Panc1 (cell line): Measurements from ENCODE around the gene OR51B5. TPM values are rescaled to one million over a fixed set of nuclear protein-coding genes. Genes with fewer than 3 reads are reported as not detected.
"Not testable (repeated sequence)": the region's sequence is repeated elsewhere in the genome, so short reads cannot be mapped to it uniquely, and the experiment has no call there.

ENCODE experiments used
- ATAC-seq: fragments of 200-7000 bp; cut with Tn5 transposase; 2 replicates; pipeline ENCODE4 v1.9.1; 2020; ENCODE audit warnings: mild to moderate bottlenecking, moderate library complexity
- BruUV-seq: library from RNA; stranded (reverse); fragments of 400-500 nt; replicated peaks from 2 replicates; lab custom pipeline; 2021; lab: Mats Ljungman, UMichigan
- CTCF ChIA-PET: fragments of 300-600 bp; sonication (Branson Sonifier 250); formaldehyde crosslinking; loops from one replicate; lab custom pipeline; 2022; ENCODE audit warnings: antibody characterized with exemption; lab: Charles Lee
- POLR2A ChIA-PET: fragments of 300-600 bp; sonication (Branson Sonifier 250); formaldehyde crosslinking; loops from one replicate; lab custom pipeline; 2022; ENCODE audit warnings: antibody characterized with exemption; lab: Charles Lee
- DNase-seq: peaks from one replicate; pipeline ENCODE4 v3.0.0-alpha.2; 2010; ENCODE audit warnings: low read depth, low spot score
- H3K27ac ChIP-seq: 2 replicates; pipeline ENCODE4 v1.5.1; 2011; ENCODE audit warnings: mild to moderate bottlenecking, low read length, inconsistent platforms
- H3K27me3 ChIP-seq: fragments of 200-500 bp; sonication (Bioruptor generic); 2 replicates; pipeline ENCODE4 v1.6.0; 2014; ENCODE audit warnings: low read length, inconsistent platforms; ENCODE audit not compliant: control insufficient read depth, insufficient read depth
- H3K36me3 ChIP-seq: fragments of 200-500 bp; sonication (Bioruptor generic); 2 replicates; pipeline ENCODE4 v1.5.1; 2014; ENCODE audit warnings: inconsistent platforms, mild to moderate bottlenecking, low read length, moderate library complexity; ENCODE audit not compliant: control insufficient read depth, insufficient read depth
- H3K4me1 ChIP-seq: 2 replicates; pipeline ENCODE4 v1.5.1; 2011; ENCODE audit warnings: inconsistent platforms, mild to moderate bottlenecking, low read length, moderate library complexity; ENCODE audit not compliant: control insufficient read depth, insufficient read depth
- H3K4me3 ChIP-seq, 2 experiments: 2 replicates each; pipeline ENCODE4 v1.5.1; 2011 to 2012; ENCODE audit warnings: low read depth in 2 of 2, low read length in 2 of 2, mild to moderate bottlenecking in 2 of 2, inconsistent platforms in 1 of 2, moderate library complexity in 1 of 2
- H3K9me3 ChIP-seq: fragments of 200-500 bp; sonication (Bioruptor generic); 2 replicates; pipeline ENCODE4 v1.5.1; 2014; ENCODE audit warnings: low read depth, mild to moderate bottlenecking, inconsistent platforms, low read length, moderate library complexity; ENCODE audit not compliant: control insufficient read depth, insufficient read depth
- POLR2AphosphoS5 ChIP-seq: IDR thresholded peaks from 2 replicates; pipeline ENCODE4 v1.6.1; 2012; ENCODE audit warnings: mild to moderate bottlenecking, low read depth, low read length, moderate library complexity
- SIN3A ChIP-seq: IDR thresholded peaks from 2 replicates; pipeline ENCODE4 v1.6.1; 2012; ENCODE audit warnings: low read depth, mild to moderate bottlenecking, low read length, moderate library complexity, borderline replicate concordance; ENCODE audit not compliant: insufficient read depth
- TCF7L2 ChIP-seq: IDR thresholded peaks from 2 replicates; pipeline ENCODE4 v1.6.1; 2011; ENCODE audit warnings: mild to moderate bottlenecking, low read depth, low read length, inconsistent platforms
- in situ Hi-C: cut with HindIII; loops from 2 replicates; pipeline ENCODE4 v1.10.0; 2016; ENCODE audit warnings: low sequenced_read_pairs, low pct_unique_long_range_greater_than_20kb
- intact Hi-C: fragments of 100-400 bp; cut with micrococcal nuclease; formaldehyde crosslinking; loops from one replicate; pipeline ENCODE4 v1.10.0; 2022; ENCODE audit not compliant: unreplicated experiment
- total RNA-seq: library from RNA; stranded (reverse); gene quantifications from one replicate; pipeline ENCODE4 v1.2.1, GENCODE V29; 2021; ENCODE audit not compliant: unreplicated experiment
- TF ChIP-seq, protein P1 (sequence below), 2 experiments: IDR thresholded peaks; 2 replicates each; pipeline ENCODE4 v1.6.1; 2011 to 2012; ENCODE audit warnings: low read depth in 2 of 2, control low read depth in 1 of 2, low read length in 1 of 2, mild to moderate bottlenecking in 1 of 2, moderate library complexity in 1 of 2; ENCODE audit not compliant: insufficient read depth in 1 of 2
- TF ChIP-seq, protein P2 (sequence below): fragments of 450-650 bp; IDR thresholded peaks from 2 replicates; pipeline ENCODE4 v1.5.1; 2017; ENCODE audit warnings: mild to moderate bottlenecking

Gene OR51B5
- total RNA-seq, 1 experiment from 2014 or later: not detected

DNA sequence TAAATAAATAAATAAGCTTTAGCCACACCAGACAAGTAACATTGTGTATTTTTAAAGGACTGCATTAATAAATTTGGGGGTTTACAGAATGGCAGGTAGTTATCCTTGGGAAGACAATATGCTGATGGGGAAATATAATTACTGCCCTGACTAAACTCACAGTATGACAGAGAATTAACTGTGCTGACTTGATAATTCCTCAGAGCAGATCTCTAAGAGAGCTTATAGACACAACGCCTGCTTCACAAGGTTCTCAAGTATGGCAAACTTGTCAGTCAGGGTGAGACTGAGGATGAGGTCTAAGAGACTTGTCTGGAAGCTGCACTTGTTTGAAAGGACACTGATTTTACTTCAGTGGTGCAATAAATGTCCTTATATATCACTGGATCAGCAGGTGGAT lies 44.9 kb downstream of the OR51B5 start:
- no peak for TF ChIP-seq TCF7L2
- TF ChIP-seq, protein P1, sequence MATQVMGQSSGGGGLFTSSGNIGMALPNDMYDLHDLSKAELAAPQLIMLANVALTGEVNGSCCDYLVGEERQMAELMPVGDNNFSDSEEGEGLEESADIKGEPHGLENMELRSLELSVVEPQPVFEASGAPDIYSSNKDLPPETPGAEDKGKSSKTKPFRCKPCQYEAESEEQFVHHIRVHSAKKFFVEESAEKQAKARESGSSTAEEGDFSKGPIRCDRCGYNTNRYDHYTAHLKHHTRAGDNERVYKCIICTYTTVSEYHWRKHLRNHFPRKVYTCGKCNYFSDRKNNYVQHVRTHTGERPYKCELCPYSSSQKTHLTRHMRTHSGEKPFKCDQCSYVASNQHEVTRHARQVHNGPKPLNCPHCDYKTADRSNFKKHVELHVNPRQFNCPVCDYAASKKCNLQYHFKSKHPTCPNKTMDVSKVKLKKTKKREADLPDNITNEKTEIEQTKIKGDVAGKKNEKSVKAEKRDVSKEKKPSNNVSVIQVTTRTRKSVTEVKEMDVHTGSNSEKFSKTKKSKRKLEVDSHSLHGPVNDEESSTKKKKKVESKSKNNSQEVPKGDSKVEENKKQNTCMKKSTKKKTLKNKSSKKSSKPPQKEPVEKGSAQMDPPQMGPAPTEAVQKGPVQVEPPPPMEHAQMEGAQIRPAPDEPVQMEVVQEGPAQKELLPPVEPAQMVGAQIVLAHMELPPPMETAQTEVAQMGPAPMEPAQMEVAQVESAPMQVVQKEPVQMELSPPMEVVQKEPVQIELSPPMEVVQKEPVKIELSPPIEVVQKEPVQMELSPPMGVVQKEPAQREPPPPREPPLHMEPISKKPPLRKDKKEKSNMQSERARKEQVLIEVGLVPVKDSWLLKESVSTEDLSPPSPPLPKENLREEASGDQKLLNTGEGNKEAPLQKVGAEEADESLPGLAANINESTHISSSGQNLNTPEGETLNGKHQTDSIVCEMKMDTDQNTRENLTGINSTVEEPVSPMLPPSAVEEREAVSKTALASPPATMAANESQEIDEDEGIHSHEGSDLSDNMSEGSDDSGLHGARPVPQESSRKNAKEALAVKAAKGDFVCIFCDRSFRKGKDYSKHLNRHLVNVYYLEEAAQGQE (IDR thresholded peaks at IDR 0.05; ENCODE audit: insufficient read depth in 1 of 2, low read depth in 2 of 2, low read length in 1 of 2): no peak
- TF ChIP-seq, protein P2, sequence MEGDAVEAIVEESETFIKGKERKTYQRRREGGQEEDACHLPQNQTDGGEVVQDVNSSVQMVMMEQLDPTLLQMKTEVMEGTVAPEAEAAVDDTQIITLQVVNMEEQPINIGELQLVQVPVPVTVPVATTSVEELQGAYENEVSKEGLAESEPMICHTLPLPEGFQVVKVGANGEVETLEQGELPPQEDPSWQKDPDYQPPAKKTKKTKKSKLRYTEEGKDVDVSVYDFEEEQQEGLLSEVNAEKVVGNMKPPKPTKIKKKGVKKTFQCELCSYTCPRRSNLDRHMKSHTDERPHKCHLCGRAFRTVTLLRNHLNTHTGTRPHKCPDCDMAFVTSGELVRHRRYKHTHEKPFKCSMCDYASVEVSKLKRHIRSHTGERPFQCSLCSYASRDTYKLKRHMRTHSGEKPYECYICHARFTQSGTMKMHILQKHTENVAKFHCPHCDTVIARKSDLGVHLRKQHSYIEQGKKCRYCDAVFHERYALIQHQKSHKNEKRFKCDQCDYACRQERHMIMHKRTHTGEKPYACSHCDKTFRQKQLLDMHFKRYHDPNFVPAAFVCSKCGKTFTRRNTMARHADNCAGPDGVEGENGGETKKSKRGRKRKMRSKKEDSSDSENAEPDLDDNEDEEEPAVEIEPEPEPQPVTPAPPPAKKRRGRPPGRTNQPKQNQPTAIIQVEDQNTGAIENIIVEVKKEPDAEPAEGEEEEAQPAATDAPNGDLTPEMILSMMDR: no peak
- TF ChIP-seq POLR2AphosphoS5: no peak
- TF ChIP-seq SIN3A: no peak
- ChIA-PET CTCF (no interaction called here), POLR2A (no interaction called here)
- Histone ChIP-seq H3K27ac (no peak overlapping the region), H3K4me3 (no peak overlapping the region), H3K4me1 (no peaks in the 10 kb centered on the region), H3K27me3 (peaks cover 5% of the 10 kb centered on the region; the same call in 1 of the 2 replicates), H3K36me3 (no peaks in the 10 kb centered on the region), H3K9me3 (no peaks in the 10 kb centered on the region)
- in situ Hi-C loops: no loop called here
- ATAC-seq: no peak
- DNase-seq: no peak
- BruUV-seq: no TSS peak
- intact Hi-C loops: no loop called here

DNA sequence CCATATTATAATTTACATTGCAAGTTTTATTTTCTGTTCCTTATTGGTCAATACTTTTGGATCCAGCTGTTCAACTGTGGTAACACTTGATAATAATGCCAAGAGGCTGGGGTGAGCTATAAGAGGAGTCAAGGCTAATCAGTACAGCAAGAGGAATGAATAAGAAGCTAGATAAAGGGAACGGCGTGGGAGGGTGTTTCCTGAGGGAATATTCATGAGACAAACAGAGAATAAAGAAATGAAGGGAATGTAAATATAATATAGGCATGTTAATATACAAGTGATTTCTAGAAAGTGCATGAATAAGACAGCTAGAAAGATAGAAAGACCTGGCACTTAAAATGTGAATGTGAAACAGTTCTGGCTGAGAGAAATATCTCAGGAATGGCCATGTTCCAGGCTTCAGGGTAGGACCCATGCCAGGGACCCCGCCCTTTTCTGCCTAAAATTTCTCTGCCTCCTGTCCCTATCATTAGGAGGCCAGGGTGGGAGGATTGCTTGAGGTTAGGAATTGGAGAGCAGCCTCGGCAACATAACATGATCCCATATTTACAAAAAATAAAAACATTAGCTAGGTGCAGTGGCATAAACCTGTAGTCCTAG lies 45.5 kb downstream of the OR51B5 start:
- Histone ChIP-seq H3K36me3 (no peaks in the 10 kb centered on the region), H3K4me3 (no peak overlapping the region), H3K4me1 (no peaks in the 10 kb centered on the region), H3K27ac (no peak overlapping the region), H3K27me3 (peaks cover 5% of the 10 kb centered on the region; the same call in 1 of the 2 replicates), H3K9me3 (no peaks in the 10 kb centered on the region)
- POLR2A ChIA-PET: no interaction called here
- ATAC-seq (no peak), DNase-seq (no peak)
- BruUV-seq: no TSS peak
- CTCF ChIA-PET: no interaction called here
- intact Hi-C loops (no loop called here), in situ Hi-C loops (no loop called here)
- TF ChIP-seq SIN3A: no peak
- TF ChIP-seq, protein P1 (IDR thresholded peaks at IDR 0.05; ENCODE audit: insufficient read depth in 1 of 2, low read depth in 2 of 2, low read length in 1 of 2): no peak
- TF ChIP-seq TCF7L2: no peak
- TF ChIP-seq, protein P2: no peak
- TF ChIP-seq POLR2AphosphoS5: no peak

DNA sequence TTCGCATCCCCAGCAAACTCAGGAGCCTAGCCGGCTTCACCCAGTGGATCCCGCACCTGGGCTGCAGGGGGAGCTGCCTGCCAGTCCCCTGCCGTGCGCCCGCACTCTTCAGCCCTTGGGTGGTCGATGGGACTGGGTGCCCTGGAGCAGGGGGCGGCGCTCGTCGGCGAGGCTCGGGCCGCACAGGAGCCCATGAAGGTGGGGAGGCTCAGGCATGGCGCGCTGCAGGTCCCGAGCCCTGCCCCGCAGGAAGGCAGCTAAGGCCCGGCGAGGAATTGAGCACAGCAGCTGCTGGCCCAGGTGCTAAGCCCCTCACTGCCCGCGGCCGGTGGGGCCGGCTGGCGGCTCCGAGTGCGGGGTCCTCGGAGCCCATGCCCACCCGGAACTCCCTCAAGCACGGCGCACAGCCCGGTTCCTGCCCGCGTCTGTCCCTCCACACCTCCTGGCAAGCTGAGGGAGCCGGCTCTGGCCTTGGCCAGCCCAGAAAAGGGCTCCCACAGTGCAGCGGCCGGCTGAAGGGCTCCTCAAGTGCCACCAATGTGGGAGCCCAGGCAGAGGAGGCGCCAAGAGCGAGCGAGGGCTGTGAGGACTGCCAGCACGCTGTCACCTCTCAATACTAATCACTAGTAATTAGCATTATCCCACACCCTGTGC lies 48.9 kb downstream of the OR51B5 start:
- BruUV-seq, H3K4me1 ChIP-seq, H3K27ac ChIP-seq, CTCF ChIA-PET, in situ Hi-C loops, H3K36me3 ChIP-seq, ATAC-seq, DNase-seq, POLR2A ChIA-PET, H3K27me3 ChIP-seq, intact Hi-C loops, H3K4me3 ChIP-seq, H3K9me3 ChIP-seq: not testable (repeated sequence)
